Fibroblast of villous mesenchyme (primary cell): ENCODE measurements around the gene GATC. TPM values are rescaled to one million over a fixed set of nuclear protein-coding genes. Genes with fewer than 3 reads are reported as not detected.

Experiments used
- DNase-seq: peaks from one replicate; pipeline ENCODE4 v3.0.0-alpha.2; 2010; ENCODE audit warnings: low read depth
- H3K4me3 ChIP-seq: 2 replicates; pipeline ENCODE4 v1.5.1; 2011; ENCODE audit warnings: low read depth, mild to moderate bottlenecking, low read length
- total RNA-seq: library from RNA; depleted of rRNA; stranded (reverse); fragments of >200 nt; gene quantifications from 2 replicates; pipeline ENCODE4 v1.2.3, GENCODE V29; 2012
- TF ChIP-seq, protein P1 (sequence below): IDR thresholded peaks from 2 replicates; pipeline ENCODE4 v1.5.1; 2012; ENCODE audit warnings: low read depth, mild to moderate bottlenecking, low read length; ENCODE audit not compliant: insufficient read depth

Gene GATC
- total RNA-seq, 1 donor: 20.7 TPM

DNA sequence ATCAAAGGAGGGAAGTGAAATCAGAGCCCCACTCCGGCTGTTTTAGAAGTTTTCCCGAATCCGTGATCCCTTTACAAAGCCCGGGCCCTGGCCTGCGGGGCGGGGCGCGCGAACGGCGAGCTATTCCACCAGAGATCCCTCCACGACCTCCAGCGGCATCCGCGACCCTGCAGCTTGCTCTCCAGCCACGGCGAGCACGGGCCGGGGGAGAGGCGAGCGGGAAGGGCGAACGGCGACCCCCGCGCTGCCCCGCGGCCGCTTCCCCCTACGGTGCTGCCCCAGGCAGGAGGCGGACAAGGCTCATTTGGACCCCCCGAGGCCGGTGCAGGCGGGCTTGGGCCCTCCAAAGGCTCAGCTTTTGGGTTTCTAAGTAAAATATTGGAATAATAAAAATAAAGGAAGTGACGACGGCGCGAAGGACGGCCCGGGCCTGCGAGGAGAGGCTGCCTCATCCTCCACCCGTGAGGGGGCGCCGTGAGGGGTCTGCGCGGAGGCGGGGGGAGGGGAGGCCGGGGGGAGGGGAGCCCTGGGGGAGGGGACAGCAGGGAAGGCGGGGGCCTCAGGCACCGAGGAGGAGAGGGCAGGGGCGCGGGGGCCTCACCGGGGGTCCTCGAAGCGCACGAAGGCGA lies 22.7 kb downstream of the GATC start:
- peak; percentile 33 for DNase-seq
- peak overlapping the region; percentile 87 for H3K4me3 ChIP-seq
- TF ChIP-seq, protein P1, sequence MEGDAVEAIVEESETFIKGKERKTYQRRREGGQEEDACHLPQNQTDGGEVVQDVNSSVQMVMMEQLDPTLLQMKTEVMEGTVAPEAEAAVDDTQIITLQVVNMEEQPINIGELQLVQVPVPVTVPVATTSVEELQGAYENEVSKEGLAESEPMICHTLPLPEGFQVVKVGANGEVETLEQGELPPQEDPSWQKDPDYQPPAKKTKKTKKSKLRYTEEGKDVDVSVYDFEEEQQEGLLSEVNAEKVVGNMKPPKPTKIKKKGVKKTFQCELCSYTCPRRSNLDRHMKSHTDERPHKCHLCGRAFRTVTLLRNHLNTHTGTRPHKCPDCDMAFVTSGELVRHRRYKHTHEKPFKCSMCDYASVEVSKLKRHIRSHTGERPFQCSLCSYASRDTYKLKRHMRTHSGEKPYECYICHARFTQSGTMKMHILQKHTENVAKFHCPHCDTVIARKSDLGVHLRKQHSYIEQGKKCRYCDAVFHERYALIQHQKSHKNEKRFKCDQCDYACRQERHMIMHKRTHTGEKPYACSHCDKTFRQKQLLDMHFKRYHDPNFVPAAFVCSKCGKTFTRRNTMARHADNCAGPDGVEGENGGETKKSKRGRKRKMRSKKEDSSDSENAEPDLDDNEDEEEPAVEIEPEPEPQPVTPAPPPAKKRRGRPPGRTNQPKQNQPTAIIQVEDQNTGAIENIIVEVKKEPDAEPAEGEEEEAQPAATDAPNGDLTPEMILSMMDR: no peak

DNA sequence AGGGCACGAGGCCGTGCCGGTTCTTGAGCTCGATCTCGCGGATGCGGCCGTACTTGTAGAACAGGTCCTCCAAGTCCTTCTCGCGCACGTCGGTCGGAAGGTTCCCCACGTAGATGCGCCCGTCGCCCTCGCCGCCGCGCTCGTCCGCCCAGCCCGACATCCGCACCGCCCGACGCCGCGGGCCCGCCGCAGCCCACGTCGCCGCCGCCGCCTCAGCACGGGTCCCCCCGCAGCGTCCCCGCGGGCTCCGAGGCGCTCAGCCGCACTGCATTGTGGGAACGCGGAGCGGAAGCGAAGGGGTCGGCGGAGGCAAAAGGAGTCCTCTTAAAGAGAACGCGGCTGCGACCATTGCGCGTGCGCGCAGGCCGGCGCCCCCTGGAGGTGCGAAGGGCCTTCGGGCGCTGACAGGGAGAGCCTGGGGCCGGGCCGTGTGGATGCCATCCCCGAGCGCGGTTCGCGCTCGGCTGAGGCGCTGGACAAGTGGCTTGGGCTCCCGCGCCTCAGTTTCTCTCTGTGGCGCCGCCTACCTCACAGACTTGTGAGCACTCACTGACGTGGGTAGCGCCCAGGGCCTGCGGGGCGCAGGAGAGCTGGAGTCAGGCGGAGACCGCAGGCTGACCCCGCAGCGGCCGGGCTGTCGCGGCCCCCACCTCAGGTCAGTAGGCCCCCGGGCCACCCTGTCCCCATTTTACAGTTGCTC lies 23.4 kb downstream of the GATC start, which contains the start of gene SRSF9:
SRSF9 (minus strand) TSS at position 299 of the 700 bp plus-strand sequence; CDS start at position 160, 139 bp downstream.
- H3K4me3 ChIP-seq: peak within 1 kb of the TSS; percentile 87
- DNase-seq: peak; percentile 98
- TF ChIP-seq, protein P1: peak; percentile 89

- peak; percentile 30 for DNase-seq
- peak overlapping the region; percentile 87 for H3K4me3 ChIP-seq
- TF ChIP-seq, protein P1: no peak
Observed at GRCh38 chr12:120470150-120470784, 24.0 kb downstream of the GATC start.

- TF ChIP-seq, protein P1: no peak
- H3K4me3 ChIP-seq: no peak overlapping the region
- DNase-seq: no peak
Observed at GRCh38 chr12:120472521-120472920, 26.3 kb downstream of the GATC start.

DNA sequence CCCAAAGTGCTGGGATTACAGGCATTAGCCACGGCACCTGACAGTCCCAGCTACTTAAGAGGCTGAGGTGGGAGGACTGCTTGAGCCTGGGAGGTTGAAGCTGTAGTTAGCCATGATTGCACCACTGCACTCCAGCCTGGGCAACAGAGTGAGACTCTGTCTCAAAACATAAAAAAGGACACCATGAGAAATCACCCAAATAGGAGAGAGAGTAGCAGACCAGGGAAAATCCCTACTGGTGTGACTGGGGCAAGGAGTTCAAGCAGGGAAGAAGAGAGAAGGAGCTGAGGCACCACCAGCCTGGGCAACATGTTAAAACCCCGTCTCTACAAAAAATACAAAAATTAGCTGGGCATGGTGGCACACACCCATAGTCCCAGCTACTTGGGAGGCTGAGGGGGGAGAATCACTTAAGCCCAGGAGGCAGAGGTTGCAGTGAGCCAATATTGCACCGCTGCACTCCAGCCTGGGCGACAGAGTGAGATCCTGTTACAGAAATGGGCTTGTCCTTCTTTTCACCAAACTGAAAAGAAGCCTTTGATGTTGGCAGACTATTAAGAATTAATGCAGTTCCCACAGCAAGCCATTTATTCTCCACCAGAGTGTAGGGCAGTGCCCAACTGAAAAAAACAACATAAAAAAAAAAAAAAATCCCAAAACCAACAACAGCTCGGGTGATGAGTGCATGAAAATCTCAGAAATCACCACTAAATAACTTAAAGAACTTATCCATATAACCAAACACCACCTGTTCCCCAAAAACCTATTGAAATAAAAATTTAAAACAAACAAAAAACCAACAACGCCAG lies 27.8 kb downstream of the GATC start:
- no peak overlapping the region for H3K4me3 ChIP-seq
- TF ChIP-seq, protein P1: no peak
- no peak for DNase-seq

DNA sequence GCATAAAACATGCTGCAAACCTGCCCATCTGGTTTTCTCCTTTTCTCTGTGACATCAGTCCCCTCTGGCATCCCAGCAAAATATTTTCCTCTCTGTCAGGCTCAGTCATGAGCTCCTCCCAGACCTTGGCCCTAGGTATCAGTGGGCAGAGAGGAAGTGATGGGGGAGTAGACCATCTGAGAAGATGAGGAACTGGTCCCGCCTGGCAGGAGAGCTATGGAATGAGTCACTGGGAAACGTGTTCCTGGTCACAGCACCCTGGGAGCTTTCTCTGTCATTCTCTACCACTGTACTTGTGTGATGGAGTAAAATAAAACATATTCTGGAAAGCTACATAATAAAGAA lies 28.3 kb downstream of the GATC start:
- H3K4me3 ChIP-seq: no peak overlapping the region
- DNase-seq: peak; percentile 34
- TF ChIP-seq, protein P1: no peak
